HG03066 (cell line): Measurements from ENCODE around the gene FGD6.
"Not testable (repeated sequence)": the region's sequence is repeated elsewhere in the genome, so short reads cannot be mapped to it uniquely, and the experiment has no call there.

Experiments
- ATAC-seq: cut with Tn5 transposase; IDR thresholded peaks from one replicate; pipeline ENCODE4 v1.9.1; 2021; ENCODE audit warnings: low read depth; ENCODE audit not compliant: unreplicated experiment

Gene FGD6

DNA sequence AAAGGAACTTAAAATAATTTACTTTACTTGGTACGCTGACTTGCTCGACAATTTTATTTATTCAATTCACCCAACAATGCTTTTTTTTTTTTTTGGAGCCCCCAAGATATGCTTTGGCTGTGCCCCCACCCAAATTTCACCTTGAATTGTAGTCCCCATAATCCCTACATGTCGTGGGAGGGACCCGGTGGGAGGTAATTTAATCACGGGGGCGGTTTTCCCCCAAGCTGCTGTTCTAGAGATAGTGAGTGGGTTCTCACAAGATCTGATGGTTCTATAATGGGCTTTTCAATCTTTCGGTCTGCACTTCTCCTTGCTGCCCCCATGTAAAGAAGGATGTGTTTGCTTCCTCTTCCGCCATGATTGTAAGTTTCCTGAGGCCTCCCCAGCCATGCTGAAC is 10.4 kb downstream of the FGD6 start:
- ATAC-seq: no peak

DNA sequence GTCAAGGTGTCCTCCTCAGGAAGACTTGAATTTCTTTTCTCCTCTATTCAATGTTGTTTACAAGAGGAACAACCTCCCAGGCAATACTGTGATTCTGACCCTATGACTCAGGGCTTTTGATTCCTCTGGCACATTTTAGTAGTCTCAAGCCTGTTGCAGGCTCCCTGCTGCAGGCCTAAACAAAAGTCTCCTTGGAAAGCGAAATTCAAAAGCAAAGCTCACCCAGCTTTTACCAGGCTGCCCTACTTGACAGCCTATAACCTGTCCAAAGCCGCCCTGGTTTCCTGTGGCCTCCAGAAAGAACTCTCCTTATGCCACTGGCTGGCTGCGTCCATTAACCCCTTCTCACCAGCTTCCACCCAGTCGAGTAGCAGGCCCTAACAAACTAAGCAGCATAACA is 11.6 kb downstream of the FGD6 start:
- no peak for ATAC-seq

DNA sequence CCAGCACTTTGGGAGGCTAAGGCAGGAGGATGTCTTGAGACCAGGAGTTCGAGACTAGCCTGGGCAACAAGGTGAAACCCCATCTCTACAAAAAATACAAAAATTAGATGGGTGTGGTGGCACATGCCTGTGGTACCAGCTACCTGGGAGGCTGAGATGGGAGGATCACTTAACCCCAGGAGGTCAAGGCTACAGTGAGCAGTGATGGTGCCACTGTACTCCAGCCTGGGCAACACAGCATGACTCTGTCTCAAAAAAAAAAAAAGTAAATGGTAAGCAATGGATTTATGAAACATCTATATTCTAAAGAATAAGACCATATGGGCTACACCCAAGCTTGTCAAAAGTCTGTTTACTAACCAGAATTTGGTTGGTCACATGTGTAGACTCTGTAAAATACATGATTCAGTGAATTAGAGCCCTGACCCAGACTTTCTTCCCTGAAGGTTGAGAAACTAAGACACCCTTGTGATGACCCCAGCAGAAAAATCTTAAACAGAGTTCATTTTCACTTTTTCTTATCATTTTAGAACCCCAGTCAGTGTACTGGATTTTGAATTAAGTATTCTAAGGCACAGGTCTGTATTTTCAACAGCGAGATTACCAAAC is 12.1 kb downstream of the FGD6 start:
- no peak for ATAC-seq

DNA sequence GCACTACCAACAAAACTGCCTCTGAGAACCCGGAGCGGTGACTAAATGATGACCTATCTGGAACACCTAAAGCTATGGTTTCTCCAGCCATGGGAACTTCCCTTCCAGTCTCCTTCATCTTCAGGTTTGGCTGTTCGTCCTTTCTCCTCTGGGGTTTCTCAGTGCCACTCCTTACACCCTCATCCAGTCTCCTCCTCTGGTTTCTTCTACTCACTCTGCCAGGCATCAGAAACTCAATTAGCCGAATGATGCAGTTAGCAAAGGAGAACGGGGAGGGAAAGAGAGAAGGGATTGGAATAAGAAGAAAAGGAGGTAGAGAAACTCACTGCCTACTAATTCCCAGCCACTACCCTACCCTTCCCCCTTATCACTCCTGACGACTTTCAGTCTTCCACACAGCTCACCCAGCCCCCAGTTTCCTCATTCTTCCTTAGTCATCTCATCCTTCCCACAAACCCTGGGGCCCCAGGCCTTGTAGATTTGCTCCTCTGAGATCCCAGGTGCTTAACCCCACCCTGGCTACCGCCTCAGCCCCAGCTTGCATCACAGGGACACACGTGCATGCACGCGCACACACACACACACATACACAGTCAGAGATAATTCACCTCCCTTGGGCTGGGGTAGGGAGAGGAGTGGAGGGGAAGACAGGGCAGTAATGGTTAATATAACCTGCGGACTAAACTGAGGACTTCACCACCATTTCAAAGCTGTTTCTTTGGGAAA is 13.0 kb downstream of the FGD6 start:
- ATAC-seq: no peak

DNA sequence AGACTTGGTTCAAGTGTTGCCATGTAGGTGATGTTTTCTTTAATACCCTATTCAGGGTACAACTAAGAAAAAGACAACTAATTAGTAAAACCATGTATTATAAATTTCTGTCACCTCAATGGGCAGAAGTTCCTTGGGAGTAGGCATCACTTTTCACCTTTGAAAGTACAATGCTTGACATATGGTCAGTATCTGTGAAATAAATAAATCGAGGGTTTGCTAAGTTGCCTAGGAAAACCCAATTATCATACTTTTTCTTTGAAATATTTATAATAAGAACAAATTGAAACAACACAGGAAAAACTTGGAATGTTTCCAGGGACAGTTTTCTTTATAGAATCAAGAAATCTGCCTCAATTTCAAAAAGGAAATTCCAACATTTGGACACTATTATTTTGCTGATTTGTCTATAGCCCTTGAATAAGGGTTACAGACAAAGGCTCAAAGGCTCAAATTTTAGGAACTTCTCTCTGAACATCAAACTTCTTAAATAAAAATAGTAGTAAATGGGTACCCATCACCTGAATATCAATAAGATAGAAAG is 13.7 kb downstream of the FGD6 start:
- ATAC-seq: no peak

DNA sequence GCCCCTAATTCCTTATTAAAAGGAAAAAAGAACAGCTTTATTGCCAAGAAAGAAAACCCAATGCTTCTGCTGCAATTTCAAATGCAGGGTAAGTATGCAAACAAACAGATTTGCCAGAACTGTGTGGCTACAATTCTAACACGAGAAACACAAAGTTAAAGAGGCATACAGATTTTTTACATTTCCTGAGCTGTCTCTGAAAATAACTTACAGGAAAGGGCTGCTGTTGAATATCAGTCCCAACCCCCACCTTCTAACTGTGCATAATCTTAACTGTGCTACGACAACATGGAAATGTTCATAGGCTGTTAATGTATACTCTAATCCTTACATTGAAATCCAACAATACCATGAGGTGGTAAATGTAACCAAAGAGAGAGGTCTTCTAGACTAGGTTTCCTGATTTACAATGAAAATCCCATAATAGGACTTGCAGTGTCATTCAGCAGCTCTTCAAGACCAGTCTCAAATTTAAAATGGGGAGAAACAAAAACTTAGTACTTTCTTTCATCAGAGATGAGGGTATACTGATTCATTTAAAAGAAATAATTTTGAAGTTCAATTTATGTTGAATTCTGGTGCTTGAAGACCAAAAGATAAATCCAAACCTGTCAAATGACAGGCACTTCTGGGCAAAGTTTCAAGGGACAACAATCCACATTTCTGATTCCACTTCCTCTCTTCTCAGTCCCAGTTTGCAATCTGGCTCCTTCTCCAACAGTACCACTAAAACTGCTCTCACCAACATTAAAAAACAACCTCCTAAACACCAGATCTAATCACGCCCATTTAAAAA is 14.4 kb downstream of the FGD6 start:
- no peak for ATAC-seq

DNA sequence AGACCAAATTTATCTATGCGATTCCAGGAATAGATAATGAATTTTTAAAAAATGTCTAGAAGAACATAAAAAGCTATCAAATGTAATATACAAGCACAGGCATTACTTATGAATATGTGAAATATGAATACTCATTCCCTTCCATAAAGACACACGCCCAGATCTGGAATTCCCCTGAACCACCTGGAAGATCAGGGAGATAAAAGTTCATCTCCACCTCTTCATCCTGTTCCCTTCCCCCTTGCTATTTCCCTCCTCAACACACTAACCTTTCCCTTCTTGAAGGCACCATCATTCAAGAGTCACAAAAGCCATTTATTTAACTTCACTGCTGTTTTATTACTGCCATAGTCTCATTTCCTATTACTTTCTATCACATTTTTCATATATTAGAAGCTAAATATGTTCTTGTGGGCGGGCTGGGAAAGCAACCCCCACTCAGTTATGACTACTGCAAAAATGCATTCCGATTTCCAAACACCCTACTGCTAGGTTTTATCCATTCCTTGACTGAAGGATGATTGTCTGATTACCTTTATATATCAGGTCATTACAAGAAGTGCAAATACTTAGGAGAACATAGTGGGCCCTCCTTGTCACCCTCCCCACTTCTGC is 16.1 kb downstream of the FGD6 start:
- ATAC-seq: no peak

DNA sequence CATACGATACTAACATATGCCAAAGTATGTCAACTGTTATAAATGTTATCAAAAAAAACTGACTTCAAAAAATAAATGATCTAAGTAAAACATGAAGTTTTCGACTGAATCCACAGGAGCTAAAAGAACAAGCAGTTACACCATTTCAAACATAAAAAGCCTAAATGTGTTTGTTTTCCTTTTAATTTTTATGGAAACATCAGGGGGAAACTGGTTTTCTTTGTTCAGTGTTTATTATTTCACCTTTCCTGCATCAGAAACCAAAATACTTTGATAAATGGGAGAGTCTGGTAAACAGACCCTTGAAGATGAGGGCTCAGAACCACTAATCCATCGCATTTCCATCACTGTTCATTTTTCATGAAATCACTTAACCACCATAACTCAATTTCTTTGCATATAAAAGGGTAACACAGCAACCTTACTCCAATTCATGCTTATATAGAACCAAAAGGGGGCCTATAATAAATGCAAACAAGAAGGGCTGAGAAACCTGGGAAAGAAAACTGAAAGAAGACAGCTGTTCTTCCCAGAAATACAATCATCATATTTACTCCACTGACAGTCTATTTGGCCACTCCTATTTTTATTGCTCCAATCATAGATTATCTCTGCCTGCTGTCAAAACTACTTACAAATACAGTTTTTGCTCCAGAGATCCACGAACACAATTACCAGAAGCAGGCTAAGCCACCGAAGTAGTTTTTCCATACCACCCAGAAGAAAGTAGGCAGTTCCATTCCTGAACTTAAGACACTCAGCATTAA is 17.0 kb downstream of the FGD6 start:
- ATAC-seq: no peak

DNA sequence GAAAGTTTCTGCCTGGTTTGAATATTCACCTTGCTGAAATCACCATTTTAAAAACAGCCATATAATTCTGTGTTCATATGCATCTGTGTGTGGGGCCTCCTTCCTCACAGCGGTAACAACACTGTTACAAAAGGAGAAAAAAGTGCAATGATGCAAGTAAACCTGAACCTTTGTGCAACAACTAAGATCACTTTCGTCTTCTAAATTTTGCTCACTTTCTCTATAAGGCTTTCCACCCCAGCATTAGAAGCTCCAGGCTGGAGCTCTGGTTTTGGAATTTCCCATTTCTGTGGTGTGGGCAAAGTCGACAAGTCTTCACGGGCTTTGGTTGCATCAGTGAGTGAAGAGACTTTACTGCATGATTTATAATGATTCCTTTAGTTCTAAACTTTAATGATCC is 18.4 kb downstream of the FGD6 start:
- no peak for ATAC-seq

DNA sequence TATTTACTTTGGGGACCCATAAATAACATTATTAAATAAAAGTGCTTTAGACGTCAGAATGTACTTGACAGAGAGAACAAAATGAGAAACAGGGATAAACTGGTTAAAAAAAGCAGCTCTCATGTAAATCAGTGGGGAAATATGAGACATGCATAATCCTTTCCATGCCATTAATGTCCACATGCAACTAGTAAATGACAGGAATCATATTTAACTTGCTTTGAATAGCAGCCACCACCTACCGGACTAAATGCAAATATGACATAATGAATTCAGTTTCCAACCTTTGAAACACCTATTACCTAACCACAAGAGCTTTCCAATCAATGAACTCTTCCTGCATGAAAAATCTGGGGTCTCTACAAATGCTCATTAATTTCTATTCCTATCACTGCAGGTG is 19.6 kb downstream of the FGD6 start:
- no peak for ATAC-seq

DNA sequence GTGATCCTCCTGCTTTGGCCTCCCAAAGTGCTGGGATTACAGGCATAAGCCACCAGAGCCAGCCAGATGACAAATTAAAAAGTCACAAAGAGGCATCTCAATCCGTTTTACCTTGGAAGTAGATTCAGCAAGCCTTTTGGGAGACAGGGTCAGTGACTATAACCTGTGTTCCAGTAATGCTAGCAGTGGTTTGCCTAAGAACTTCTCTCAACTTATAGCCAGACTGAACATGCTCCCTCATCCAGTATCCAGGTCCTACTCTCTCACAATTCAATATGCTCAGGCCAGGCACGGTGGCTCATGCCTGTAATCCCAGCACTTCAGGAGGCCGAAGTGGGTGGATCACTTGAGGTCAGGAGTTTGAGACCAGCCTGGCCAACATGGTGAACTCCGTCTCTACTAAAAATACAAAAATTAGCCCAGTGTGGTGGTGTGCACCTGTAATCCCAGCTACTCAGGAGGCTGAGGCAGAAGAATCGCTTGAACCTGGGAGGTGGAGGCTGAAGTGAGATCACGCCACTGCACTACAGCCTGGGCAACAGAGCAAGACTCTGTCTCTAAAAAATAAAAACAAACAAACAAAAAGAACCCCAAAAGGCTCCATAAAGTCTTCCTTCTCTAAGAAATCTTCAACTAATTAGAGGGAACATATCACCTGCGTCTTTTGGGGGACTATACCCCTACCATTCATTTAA is 20.2 kb downstream of the FGD6 start:
- ATAC-seq: not testable (repeated sequence)

DNA sequence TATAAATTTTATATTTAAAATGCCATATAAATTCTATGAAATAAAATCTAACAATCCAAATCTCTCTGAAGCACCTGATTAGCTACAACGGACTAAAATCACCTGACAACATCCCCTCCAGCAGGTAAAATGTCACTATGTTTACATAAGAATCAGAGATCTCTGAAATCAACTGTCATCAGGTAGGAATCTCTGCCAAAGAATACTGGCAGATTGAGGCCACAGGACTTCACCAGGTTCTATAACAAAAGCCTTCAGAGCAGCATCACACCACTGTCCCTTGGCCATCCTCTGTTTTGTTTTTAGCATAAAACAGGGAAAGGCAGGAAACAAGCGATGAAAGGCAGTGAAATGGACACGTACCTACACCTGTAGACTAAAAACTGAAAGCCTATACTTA is 22.1 kb downstream of the FGD6 start:
- no peak for ATAC-seq

DNA sequence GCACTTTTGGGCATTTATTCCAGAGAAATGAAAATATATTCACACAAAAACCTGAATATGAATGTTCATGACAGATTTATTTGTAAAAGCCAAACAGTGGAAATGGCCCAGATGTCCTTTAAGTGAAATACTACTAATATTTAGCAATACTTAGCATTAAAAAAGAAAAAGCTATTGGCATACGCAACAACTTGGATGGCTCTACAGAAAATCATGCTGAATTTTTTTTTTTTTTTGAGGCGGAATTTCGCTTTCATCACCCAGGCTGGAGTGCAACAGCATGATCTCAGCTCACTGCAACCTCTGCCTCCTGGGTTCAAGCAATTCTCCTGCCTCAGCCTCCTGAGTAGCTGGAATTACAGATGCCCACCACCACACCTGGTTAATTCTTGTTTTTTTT is 24.1 kb downstream of the FGD6 start:
- no peak for ATAC-seq

DNA sequence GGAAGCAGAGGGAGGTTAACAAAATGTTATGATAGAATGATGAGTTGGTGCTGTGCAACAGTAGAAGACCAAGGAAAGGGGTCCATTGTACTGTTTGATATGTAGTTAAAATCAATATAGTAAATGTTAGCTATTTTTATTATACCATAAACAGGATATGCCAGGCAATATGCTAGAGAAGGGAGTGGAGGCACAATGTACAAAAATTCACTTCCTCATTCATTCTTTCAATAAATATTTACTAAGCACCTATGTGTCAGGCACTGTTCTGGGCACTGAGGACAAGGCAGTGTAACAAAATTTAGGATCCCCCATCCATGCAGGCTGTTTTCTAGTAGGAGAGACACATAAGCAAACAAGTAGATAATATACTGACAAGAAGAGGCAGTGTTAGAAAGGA is 25.0 kb downstream of the FGD6 start:
- ATAC-seq: no peak

DNA sequence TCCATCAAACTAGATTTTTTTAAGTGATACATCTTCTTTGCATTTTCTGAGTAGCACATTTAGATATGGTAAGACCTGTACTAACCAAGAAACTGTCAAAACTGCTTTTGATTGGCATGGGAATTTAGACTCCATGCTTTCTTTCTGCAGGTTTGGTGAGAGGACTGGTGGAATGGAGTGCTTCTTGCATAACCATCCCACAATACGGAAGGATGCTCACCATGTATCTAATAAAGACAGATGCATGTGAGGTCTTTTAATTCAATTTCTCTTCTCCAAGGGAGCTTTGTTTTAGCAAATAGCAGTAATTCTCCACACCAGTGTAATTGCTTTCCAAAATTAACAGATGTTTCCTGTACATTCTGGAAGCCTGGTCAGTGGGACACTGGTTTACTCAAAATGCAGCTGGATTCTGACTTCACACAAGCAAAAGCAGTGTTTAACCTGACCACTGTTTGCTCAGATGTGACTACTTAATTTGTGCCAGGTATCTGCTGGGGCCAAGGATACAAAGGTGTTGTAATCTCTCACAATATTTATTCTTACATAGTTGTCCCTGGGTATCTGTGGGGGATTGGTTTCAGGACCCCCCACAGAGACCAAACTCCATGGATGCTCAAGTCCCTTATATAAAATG is 26.1 kb downstream of the FGD6 start:
- no peak for ATAC-seq

DNA sequence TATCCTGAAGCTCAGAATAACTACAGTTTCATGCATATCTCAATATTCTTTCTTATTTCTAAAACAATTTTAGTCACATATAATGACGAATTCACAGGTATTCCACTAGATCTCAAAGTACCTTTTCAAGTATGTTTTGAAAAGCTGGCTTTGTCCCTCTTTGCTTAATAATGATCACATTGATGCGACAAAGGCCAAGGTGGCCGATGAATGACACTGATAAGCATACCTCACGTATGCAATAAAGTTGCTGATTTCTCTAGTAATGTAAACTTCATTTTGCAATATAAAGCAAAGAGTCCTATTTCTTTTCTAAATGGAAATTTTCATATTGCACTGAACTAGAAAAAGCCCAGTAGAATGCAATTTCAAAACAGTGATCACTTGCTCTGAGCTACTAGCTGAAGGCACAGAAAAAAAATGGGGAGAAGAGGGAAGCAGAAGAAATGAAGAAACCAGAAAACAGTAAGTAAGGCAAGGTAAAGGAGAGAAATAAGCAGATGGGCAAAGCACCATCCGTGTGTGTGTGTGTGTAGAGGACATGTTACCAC is 29.3 kb downstream of the FGD6 start:
- no peak for ATAC-seq

DNA sequence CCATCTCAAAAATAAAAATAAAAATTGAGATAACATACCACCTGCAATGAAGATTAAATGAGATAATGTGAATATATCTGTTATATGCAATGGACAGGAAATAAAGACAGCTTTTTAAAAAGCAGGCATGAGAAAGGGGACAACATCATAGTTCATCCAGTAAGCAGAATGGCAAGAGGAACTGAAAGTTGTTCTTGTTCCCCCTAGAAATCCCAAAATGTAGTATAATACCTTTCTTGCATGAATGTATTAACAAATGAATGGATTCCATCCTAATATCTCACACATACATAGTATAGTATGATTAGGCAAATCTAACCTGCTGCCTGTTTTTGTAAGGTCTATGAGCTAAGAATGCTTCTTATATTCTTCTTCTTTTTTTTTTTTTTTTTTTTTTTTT is 31.4 kb downstream of the FGD6 start:
- no peak for ATAC-seq

DNA sequence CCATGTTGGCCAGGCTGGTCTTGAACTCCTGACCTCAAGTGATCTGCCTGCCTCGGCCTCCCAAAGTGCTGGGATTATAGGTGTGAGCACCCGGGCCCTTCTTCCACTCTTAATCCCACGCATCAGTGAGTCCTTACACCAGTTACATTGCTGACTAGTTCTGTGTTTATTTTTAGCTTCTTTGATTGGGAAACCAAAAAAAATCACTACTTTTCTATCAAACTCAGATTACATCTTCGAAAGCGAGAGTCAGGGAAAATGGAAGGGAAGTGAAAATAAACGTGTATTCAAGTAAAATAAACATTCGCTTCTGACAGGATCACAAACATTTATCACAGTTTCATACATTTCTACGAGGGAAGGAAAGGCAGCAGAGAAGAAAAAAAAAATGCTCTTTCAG is 32.2 kb downstream of the FGD6 start:
- ATAC-seq: no peak

DNA sequence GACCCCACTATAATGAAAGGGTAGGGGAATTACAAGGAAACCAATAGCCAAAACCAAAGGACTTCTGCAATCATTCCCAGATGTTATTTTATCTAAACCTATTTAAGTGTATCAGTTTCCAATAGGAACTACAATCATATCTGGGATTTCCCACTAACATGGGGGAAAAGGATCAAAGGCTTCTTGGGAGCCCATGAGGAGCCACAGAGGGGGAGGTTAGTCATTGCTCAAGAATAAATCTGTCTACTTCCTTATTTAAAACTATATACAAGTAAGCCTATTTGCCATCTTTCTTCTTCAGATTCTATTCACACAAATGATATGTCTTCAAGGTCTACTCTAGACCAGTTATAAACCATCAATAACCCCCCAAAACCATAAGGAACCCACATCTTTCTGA is 33.1 kb downstream of the FGD6 start:
- no peak for ATAC-seq
